Measurements from ENCODE around the gene RHOBTB1.
"Not testable (repeated sequence)": the region's sequence is repeated elsewhere in the genome, so short reads cannot be mapped to it uniquely, and the experiment has no call there.

DNA sequence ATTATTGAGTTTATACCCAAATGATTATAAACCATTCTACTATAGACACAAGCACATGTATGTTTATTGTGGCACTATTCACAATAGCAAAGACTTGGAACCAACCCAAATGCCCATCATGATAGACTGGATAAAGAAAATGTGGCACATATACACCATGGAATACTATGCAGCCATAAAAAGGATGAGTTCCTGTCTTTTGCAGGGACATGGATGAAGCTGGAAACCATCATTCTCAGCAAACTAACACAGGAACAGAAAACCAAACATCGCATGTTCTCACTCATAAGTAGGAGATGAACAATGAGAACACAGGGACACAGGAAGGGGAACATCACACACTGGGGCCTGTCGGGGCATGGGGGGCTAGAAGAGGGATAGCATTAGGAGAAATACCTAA lies 28.2 kb upstream of the RHOBTB1 start:
- TF ChIP-seq ISL1 (CRISPR knock-in tag; IDR thresholded peaks at IDR 0.05); RARB (CRISPR knock-in tag; IDR thresholded peaks at IDR 0.05); ZNF8 (CRISPR knock-in tag; IDR thresholded peaks at IDR 0.05); CSDC2 (CRISPR knock-in tag; IDR thresholded peaks at IDR 0.05); PATZ1 (CRISPR knock-in tag; IDR thresholded peaks at IDR 0.05; ENCODE audit: borderline replicate concordance); TCF4 (CRISPR knock-in tag; IDR thresholded peaks at IDR 0.05; ENCODE audit: borderline replicate concordance); PPARA (CRISPR knock-in tag; IDR thresholded peaks at IDR 0.05; ENCODE audit: borderline replicate concordance); ZFP30 (CRISPR knock-in tag; IDR thresholded peaks at IDR 0.05); ESRRG (CRISPR knock-in tag; IDR thresholded peaks at IDR 0.05); SNAI2 (CRISPR knock-in tag; IDR thresholded peaks at IDR 0.05); ARNTL (CRISPR knock-in tag; IDR thresholded peaks at IDR 0.05; ENCODE audit: borderline replicate concordance, low read depth): not testable (repeated sequence)
- TF ChIP-seq, protein P1, sequence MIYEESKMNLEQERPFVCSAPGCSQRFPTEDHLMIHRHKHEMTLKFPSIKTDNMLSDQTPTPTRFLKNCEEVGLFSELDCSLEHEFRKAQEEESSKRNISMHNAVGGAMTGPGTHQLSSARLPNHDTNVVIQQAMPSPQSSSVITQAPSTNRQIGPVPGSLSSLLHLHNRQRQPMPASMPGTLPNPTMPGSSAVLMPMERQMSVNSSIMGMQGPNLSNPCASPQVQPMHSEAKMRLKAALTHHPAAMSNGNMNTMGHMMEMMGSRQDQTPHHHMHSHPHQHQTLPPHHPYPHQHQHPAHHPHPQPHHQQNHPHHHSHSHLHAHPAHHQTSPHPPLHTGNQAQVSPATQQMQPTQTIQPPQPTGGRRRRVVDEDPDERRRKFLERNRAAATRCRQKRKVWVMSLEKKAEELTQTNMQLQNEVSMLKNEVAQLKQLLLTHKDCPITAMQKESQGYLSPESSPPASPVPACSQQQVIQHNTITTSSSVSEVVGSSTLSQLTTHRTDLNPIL (CRISPR knock-in tag; IDR thresholded peaks at IDR 0.05; ENCODE audit: low read depth), result not testable (repeated sequence)
- TF ChIP-seq, protein P2, sequence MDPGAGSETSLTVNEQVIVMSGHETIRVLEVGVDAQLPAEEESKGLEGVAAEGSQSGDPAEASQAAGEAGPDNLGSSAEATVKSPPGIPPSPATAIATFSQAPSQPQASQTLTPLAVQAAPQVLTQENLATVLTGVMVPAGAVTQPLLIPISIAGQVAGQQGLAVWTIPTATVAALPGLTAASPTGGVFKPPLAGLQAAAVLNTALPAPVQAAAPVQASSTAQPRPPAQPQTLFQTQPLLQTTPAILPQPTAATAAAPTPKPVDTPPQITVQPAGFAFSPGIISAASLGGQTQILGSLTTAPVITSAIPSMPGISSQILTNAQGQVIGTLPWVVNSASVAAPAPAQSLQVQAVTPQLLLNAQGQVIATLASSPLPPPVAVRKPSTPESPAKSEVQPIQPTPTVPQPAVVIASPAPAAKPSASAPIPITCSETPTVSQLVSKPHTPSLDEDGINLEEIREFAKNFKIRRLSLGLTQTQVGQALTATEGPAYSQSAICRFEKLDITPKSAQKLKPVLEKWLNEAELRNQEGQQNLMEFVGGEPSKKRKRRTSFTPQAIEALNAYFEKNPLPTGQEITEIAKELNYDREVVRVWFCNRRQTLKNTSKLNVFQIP (CRISPR knock-in tag; IDR thresholded peaks at IDR 0.05; ENCODE audit: borderline replicate concordance, low read depth), result not testable (repeated sequence)

Measured in SK-N-SH treated with all-trans-retinoic acid at 6 μM for 48 hours (cell line).